OCI-LY7 (cell line): ENCODE results near the gene FBXW11.

Source experiments
- CTCF ChIP-seq: fragments of 200-600 bp; sonication (generic); conservative IDR thresholded peaks from 2 replicates; pipeline ENCODE4 v1.5.1; 2014; ENCODE audit warnings: mild to moderate bottlenecking, antibody characterized with exemption, low read length, moderate library complexity, mixed read lengths
- EZH2phosphoT487 ChIP-seq: fragments of 200-600 bp; sonication (generic); IDR thresholded peaks from 2 replicates; pipeline ENCODE4 v1.6.1; 2018; ENCODE audit warnings: low read depth, borderline replicate concordance, mild to moderate bottlenecking, mixed run types, antibody characterized with exemption, low read length, moderate library complexity, mixed read lengths

GRCh38 chr5:171872666-171873065 is 133.8 kb downstream of the FBXW11 start:
- no peak for TF ChIP-seq CTCF
- TF ChIP-seq EZH2phosphoT487: no peak
